B cell (primary cell): ENCODE data around the gene SERPINE3. TPM values are rescaled to one million over a fixed set of nuclear protein-coding genes. Genes with fewer than 3 reads are reported as not detected.

Experiments used
- ATAC-seq: fragments of 200-7000 bp; cut with Tn5 transposase; one replicate; pipeline ENCODE4 v1.10.0; 2021; ENCODE audit warnings: low read depth, mild to moderate bottlenecking, moderate number of reproducible peaks, moderate library complexity
- CTCF ChIA-PET: fragments of 350-600 bp; sonication (Branson Sonifier 250); formaldehyde crosslinking; loops from one replicate; lab custom pipeline; 2021; ENCODE audit warnings: antibody characterized with exemption, inconsistent platforms; lab: Charles Lee
- POLR2A ChIA-PET: fragments of 350-600 bp; sonication (Branson Sonifier 250); formaldehyde crosslinking; loops from one replicate; lab custom pipeline; 2021; ENCODE audit warnings: antibody characterized with exemption; lab: Charles Lee
- DNase-seq: peaks from one replicate; pipeline ENCODE4 v3.0.0; 2013
- H2AFZ ChIP-seq: 2 replicates; pipeline ENCODE4 v1.6.1; 2012; ENCODE audit warnings: mild to moderate bottlenecking, low read depth, low read length; ENCODE audit not compliant: insufficient read depth, poor library complexity, severe bottlenecking
- H3K27ac ChIP-seq, 2 donors: 1 replicate in 1 of 2; 2 replicates in 1 of 2; pipeline ENCODE4 v1.5.1; 2012 to 2013; ENCODE audit warnings: low read length in 2 of 2, mild to moderate bottlenecking in 2 of 2, moderate library complexity in 1 of 2
- H3K27me3 ChIP-seq, 4 experiments: fragments of 200-600 bp in 1 of 4; sonication (generic) in 1 of 4; replicated peaks in 1 of 4; 1 replicate in 2 of 4; 2 replicates in 2 of 4; pipeline versions ENCODE4 v1.6.1 to v1.7.0; 2013 to 2016; ENCODE audit warnings: low read length in 3 of 4, mild to moderate bottlenecking in 2 of 4, mixed read lengths in 1 of 4, moderate library complexity in 1 of 4; ENCODE audit not compliant: insufficient read depth in 4 of 4, control insufficient read depth in 3 of 4; ENCODE audit errors: control extremely low read depth in 1 of 4
- H3K36me3 ChIP-seq, 2 experiments: replicated peaks in 1 of 2; 1 replicate in 1 of 2; 2 replicates in 1 of 2; pipeline versions ENCODE4 v1.6.1 to v1.7.1; 2013; ENCODE audit warnings: low read length in 1 of 2; ENCODE audit not compliant: insufficient read depth in 2 of 2, control insufficient read depth in 1 of 2; ENCODE audit errors: control extremely low read depth in 1 of 2, extremely low read depth in 1 of 2
- H3K4me1 ChIP-seq, 2 donors: fragments of 200-600 bp in 1 of 2; sonication (generic) in 1 of 2; 1 replicate in 1 of 2; 2 replicates in 1 of 2; pipeline versions ENCODE4 v1.5.1 to v1.6.1; 2013 to 2017; ENCODE audit warnings: low read length in 2 of 2; ENCODE audit not compliant: control insufficient read depth in 2 of 2, insufficient read depth in 2 of 2
- H3K4me2 ChIP-seq: replicated peaks from 2 replicates; pipeline ENCODE3; 2012; ENCODE audit warnings: mild to moderate bottlenecking, low read depth, low read length; ENCODE audit not compliant: poor library complexity, severe bottlenecking
- H3K4me3 ChIP-seq, 5 experiments: fragments of 200-600 bp in 1 of 5; sonication (generic) in 1 of 5; 1 replicate in 3 of 5; 2 replicates in 2 of 5; pipeline versions ENCODE4 v1.5.1 to v1.7.0; 2011 to 2016; ENCODE audit warnings: low read length in 4 of 5, mild to moderate bottlenecking in 4 of 5, low read depth in 2 of 5, control low read depth in 1 of 5, moderate library complexity in 1 of 5; ENCODE audit not compliant: insufficient read depth in 1 of 5; ENCODE audit errors: control extremely low read depth in 1 of 5, extremely low read depth in 1 of 5
- H3K79me2 ChIP-seq: fragments of 200-600 bp; sonication (generic); one replicate; pipeline ENCODE4 v1.6.0; 2016; ENCODE audit warnings: low read length; ENCODE audit not compliant: control insufficient read depth, insufficient read depth
- H3K9ac ChIP-seq: fragments of 200-600 bp; sonication (generic); 2 replicates; pipeline ENCODE4 v1.6.1; 2017; ENCODE audit warnings: mild to moderate bottlenecking, low read length, moderate library complexity
- H3K9me3 ChIP-seq, 3 donors: one replicate each; pipeline versions ENCODE4 v1.6.1 to v1.7.1; 2013; ENCODE audit warnings: low read length in 2 of 3; ENCODE audit not compliant: control insufficient read depth in 2 of 3, insufficient read depth in 1 of 3; ENCODE audit errors: control extremely low read depth in 1 of 3
- H4K20me1 ChIP-seq: 2 replicates; pipeline ENCODE4 v1.6.0; 2012; ENCODE audit warnings: mild to moderate bottlenecking, low read length; ENCODE audit not compliant: insufficient read depth, control insufficient read depth, poor library complexity, severe bottlenecking
- H3K27ac Mint-ChIP-seq: one replicate; pipeline ENCODE4 v1.8.0; 2021; ENCODE audit warnings: mixed read lengths
- H3K27me3 Mint-ChIP-seq: one replicate; pipeline ENCODE4 v1.8.0; 2021; ENCODE audit warnings: mixed read lengths
- H3K4me1 Mint-ChIP-seq: one replicate; pipeline ENCODE4 v1.8.0; 2021; ENCODE audit warnings: mixed read lengths
- H3K4me3 Mint-ChIP-seq: one replicate; pipeline ENCODE4 v1.8.0; 2021; ENCODE audit warnings: mixed read lengths
- H3K9me3 Mint-ChIP-seq: one replicate; pipeline ENCODE4 v1.8.0; 2022; ENCODE audit warnings: mixed read lengths; ENCODE audit not compliant: insufficient read depth
- CTCF ChIP-seq: fragments of 200-600 bp; IDR thresholded peaks from one replicate; pipeline ENCODE4 v1.8.0; 2022; ENCODE audit warnings: antibody characterized with exemption, mild to moderate bottlenecking
- EZH2 ChIP-seq: IDR thresholded peaks from 2 replicates; pipeline ENCODE4 v1.6.1; 2012; ENCODE audit warnings: borderline replicate concordance, low read depth, mild to moderate bottlenecking, moderate library complexity, low read length; ENCODE audit not compliant: insufficient read depth, poor library complexity, severe bottlenecking
- WGBS: methylation state at CpG from one replicate; pipeline ENCODE4 v1.1.5; 2013; ENCODE audit warnings: missing lambda C conversion rate; ENCODE audit not compliant: insufficient coverage; 5-methylcytosine and 5-hydroxymethylcytosine counted together
- intact Hi-C: fragments of 100-400 bp; cut with micrococcal nuclease; formaldehyde crosslinking; loops from one replicate; pipeline ENCODE4 v1.10.0; 2022
- polyA plus RNA-seq: library from polyadenylated mRNA; depleted of rRNA; stranded (reverse); fragments of >200 nt; gene quantifications from 2 replicates; pipeline ENCODE4 v1.2.3, GENCODE V29; 2012
- total RNA-seq, 2 donors: library from RNA; stranded (reverse); fragments of 120-200 nt in 1 of 2; gene quantifications; 1 replicate in 1 of 2; 2 replicates in 1 of 2; pipeline versions ENCODE4 v1.2.3 to v1.2.4, GENCODE V29; 2013 to 2022

The SERPINE3 gene
- total and polyA plus RNA-seq, 2 donors (not counting 1 experiment from before 2014, with no cell fraction given): not detected

- Histone ChIP-seq H3K27ac (no peak overlapping the region), H3K79me2 (no peaks in the 10 kb centered on the region), H3K4me3 (no peak overlapping the region), H3K9ac (no peak overlapping the region), H3K36me3 (no peaks in the 10 kb centered on the region), H3K27me3 (no peaks in the 10 kb centered on the region), H4K20me1 (no peaks in the 10 kb centered on the region), H3K9me3 (no peaks in the 10 kb centered on the region), H3K4me1 (no peaks in the 10 kb centered on the region), H2AFZ (no peak overlapping the region), H3K4me2 (no peak overlapping the region)
- no peaks in the 10 kb centered on the region for H3K27me3 Mint-ChIP-seq
- ChIA-PET CTCF (interaction anchor here (1.5 kb wide), 1 partner anchor 18 kb away, joined by 3 read pairs; no protein-coding TSS in a partner anchor), POLR2A (no interaction called here)
- WGBS: 76% methylated on average over 2 of the region's 3 CpGs
- intact Hi-C loops: no loop called here
- ATAC-seq: no peak
- TF ChIP-seq EZH2 (no peak), CTCF (no peak)
- no peaks in the 10 kb centered on the region for H3K4me1 Mint-ChIP-seq
- no peaks in the 10 kb centered on the region for H3K9me3 Mint-ChIP-seq
- no peak for DNase-seq
- H3K27ac Mint-ChIP-seq: no peak overlapping the region
- H3K4me3 Mint-ChIP-seq: no peak overlapping the region
These were observed 20.6 kb upstream of the SERPINE3 start for GRCh38 chr13:51318876-51319275.

GRCh38 chr13:51321836-51322235 is 17.7 kb upstream of the SERPINE3 start:
- DNase-seq (no peak), ATAC-seq (no peak)
- Histone ChIP-seq H3K4me2 (no peak overlapping the region), H3K27me3 (no peaks in the 10 kb centered on the region), H3K27ac (no peak overlapping the region), H3K36me3 (no peaks in the 10 kb centered on the region), H3K9me3 (no peaks in the 10 kb centered on the region), H3K9ac (no peak overlapping the region), H3K79me2 (no peaks in the 10 kb centered on the region), H4K20me1 (no peaks in the 10 kb centered on the region), H3K4me1 (peaks cover 0 to 6% of the 10 kb centered on the region in 2 donors), H3K4me3 (no peak overlapping the region), H2AFZ (no peak overlapping the region)
- no CpG with 5 or more reads among the region's 2 CpGs for WGBS
- TF ChIP-seq CTCF (no peak), EZH2 (no peak)
- intact Hi-C loops: no loop called here
- Mint-ChIP-seq H3K4me3 (no peak overlapping the region), H3K9me3 (no peaks in the 10 kb centered on the region), H3K27me3 (no peaks in the 10 kb centered on the region), H3K4me1 (peaks cover 9% of the 10 kb centered on the region), H3K27ac (no peak overlapping the region)
- CTCF ChIA-PET: no interaction called here
- POLR2A ChIA-PET: no interaction called here
